ENCODE measurements around the gene PPEF1. TPM values are rescaled to one million over a fixed set of nuclear protein-coding genes. Genes with fewer than 3 reads are reported as not detected.

PPEF1 gene
- total and polyA plus RNA-seq, 9 of the 15 experiments (the other 6 are each of a cell fraction or from before 2014, with no cell fraction given), result not detected

GRCh38 chrX:18702362-18703195, 4.9 kb upstream of the PPEF1 start:
- Histone ChIP-seq H3K27ac (ENCODE audit: extremely low read depth, low read depth, low read length) (no peak overlapping the region), H4K20me1 (replicated peaks; ENCODE audit: control insufficient read depth, insufficient read depth, low read length) (no peaks in the 10 kb centered on the region), H3K36me3 (ENCODE audit: control insufficient read depth, insufficient read depth, low read length) (no peaks in the 10 kb centered on the region), H3K27me3 (ENCODE audit: control insufficient read depth in 2 of 2, insufficient read depth in 2 of 2, low read length in 2 of 2) (no peaks in the 10 kb centered on the region), H3K79me2 (ENCODE audit: control insufficient read depth, insufficient read depth, low read length) (no peaks in the 10 kb centered on the region), H3K9me1 (ENCODE audit: control insufficient read depth, insufficient read depth, low read length) (no peaks in the 10 kb centered on the region), H3K4me3 (no peak overlapping the region), H3K9ac (ENCODE audit: insufficient read depth in 1 of 2, low read depth in 2 of 2, low read length in 2 of 2) (no peak overlapping the region), H3K4me1 (replicated peaks in 1 of 2; ENCODE audit: control insufficient read depth in 2 of 2, insufficient read depth in 2 of 2, low read length in 2 of 2) (no peaks in the 10 kb centered on the region), H3K4me2 (ENCODE audit: insufficient read depth, low read length) (no peak overlapping the region), H3K9me3 (replicated peaks; ENCODE audit: control insufficient read depth, insufficient read depth, low read depth, low read length) (no peaks in the 10 kb centered on the region), H2AFZ (ENCODE audit: low read depth, low read length) (no peak overlapping the region)
- CTCF ChIA-PET (ENCODE audit: low intra/inter-chr PET ratio), result no interaction called here
- intact Hi-C loops (cut with micrococcal nuclease), result no loop called here
- no peak for DNase-seq (ENCODE audit: extremely low read depth in 1 of 4, low spot score in 3 of 4)
- TF ChIP-seq USF2 (CRISPR knock-in tag; IDR thresholded peaks at IDR 0.05) (no peak), PATZ1 (CRISPR knock-in tag; IDR thresholded peaks at IDR 0.05; ENCODE audit: borderline replicate concordance) (no peak), BMI1 (IDR thresholded peaks at IDR 0.05; ENCODE audit: low read length) (no peak), POLR2AphosphoS2 (IDR thresholded peaks at IDR 0.05; ENCODE audit: low read length) (no peak), NR2C2 (CRISPR knock-in tag; IDR thresholded peaks at IDR 0.05) (no peak), NR2C2 (tag; IDR thresholded peaks at IDR 0.05) (no peak), YBX1 (IDR thresholded peaks at IDR 0.05) (no peak), MBD2 (IDR thresholded peaks at IDR 0.05; ENCODE audit: borderline replicate concordance, low read depth) (no peak), FOSL1 (tag; conservative IDR thresholded peaks at IDR 0.05) (no peak), EGR1 (conservative IDR thresholded peaks at IDR 0.05) (no peak), EZH2 (IDR thresholded peaks at IDR 0.05; ENCODE audit: borderline replicate concordance, low read depth, low read length) (no peak)
- ATAC-seq, result no peak
- BruUV-seq (replicated peaks), result no TSS peak
- in situ Hi-C loops (cut with MboI), result no loop called here
- FAIRE-seq, result no peak
- 0% methylated on average over 6 of the region's 12 CpGs for WGBS (ENCODE audit: insufficient coverage, low coverage, missing lambda C conversion rate)
- POLR2A ChIA-PET, result no interaction called here
